HuH-7.5 (cell line): ENCODE data around the gene RND1.
A peak's percentile ranks its signal among the peaks of the same experiment; 100 is the strongest.
"Not testable (repeated sequence)": the region's sequence is repeated elsewhere in the genome, so short reads cannot be mapped to it uniquely, and the experiment has no call there.

ENCODE experiments used
- DNase-seq: peaks from one replicate; pipeline ENCODE4 v3.0.0; 2011; ENCODE audit warnings: low spot score

Gene RND1

DNA sequence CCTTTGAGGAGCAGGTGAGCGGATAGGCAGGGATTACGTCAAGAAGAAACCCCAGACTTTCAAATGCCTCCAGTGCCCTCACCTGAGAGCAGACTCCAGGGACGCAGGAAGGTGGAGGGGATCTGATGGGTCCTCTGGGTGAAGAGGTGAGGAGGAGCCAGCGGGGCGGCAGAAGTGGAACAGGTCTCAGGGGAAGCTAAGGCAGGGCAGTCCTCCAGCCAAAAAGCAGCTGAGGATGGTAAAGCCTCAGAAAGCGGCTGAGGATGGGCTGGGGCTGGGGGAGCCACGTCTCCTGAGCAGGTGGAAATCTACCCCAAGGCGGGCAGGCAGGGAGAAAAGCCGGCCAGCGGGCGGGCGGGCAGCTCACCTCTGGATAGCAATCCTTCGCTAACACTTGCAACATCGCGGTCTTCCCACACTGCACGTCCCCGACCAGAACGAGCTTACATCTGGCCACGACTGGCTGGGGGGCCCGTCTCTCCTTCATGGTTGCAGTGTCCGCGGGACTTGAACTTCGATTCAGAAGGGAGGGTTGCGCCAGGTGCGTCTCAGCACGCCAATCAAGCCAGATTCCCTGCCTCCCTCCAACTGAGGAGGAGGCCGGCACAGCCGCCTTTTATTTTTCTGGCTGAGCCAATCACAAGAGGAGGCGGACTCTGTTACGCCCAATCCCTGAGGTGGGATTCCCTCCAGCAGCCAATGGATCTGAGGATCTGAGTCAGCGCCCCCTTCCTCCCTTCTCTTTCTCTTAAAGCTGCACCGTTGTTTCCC lies at the start of gene RND1:
RND1 (minus strand) TSS at position 590 of the 771 bp plus-strand sequence; CDS start at position 487, 103 bp downstream.
- DNase-seq, result peak; percentile 83

DNA sequence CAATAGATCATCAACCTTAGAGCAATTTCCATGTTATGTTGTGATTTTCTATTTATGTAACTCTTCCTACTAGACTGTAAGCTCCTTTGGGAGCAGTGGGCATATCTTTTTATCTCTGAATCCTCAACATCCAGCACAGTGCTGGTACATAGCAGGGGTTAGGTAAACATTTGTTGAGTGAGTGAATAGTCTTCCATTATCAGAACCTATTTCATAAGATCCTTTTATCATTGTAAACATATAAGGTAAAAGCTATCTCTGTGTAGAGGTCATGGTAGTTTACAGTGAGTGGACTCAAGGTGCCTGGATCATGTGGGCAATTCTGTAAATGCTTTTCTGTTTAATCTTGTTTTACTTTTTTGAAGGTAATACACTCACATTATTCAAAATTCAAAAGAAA lies 44.5 kb upstream of the RND1 start:
- DNase-seq, result peak; percentile 35

DNA sequence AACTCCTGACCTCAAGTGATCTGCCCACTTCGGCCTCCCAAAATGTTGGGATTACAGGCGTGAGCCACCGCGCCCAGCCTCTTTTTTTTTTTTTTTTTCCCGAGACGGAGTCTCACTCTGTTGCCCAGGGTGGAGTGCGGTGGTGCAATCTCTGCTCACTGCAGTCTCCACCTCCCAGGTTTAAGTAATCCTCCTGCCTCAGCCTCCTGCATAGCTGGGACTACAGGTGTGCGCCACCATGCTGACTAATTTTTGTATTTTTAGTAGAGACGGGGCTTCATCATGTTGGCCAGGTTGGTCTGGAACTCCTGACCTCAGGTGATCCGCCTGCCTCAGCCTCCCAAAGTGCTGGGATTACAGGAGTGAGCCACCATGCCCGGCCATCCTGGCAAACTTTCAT lies 44.0 kb upstream of the RND1 start:
- DNase-seq, result not testable (repeated sequence)

DNA sequence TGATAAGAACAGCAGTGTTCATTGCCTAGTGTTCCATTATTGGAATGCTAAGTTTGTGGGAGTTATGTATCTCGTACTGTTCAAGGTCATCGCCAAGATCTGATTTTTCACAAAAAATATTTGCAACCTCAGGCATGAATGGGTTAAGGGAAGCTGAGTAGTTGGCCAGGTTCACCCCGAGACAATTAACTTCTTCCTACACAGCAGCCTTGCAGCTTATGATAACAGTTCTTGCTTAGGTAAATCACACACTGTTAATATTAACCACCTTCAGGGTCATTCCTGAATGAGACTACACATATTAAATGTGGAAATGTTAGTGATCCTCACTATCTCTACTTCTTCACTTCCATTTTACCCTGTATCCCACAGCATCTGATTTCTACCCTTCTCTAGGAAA lies 41.6 kb upstream of the RND1 start:
- no peak for DNase-seq

DNA sequence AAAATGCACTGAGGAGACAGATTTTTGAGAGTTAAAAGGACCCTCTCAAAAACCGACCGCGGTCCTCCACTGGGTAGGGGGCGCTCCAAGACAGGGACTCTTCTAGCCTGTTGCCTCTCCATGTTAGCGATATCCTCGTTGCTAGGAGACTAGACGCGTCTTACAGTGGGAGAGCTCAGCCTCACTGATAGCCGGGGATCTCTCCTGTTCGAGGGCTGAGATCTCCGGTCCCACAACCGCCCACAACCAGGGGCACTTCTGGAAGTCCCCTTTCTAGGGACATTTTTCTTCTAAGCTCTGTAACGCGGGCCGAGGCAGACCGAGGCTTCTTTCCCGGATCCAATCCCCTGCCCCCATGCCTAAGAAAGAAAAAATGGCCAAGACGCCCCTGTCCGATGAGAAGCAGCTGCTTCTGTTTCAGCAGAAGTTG lies 38.3 kb upstream of the RND1 start:
- peak; percentile 36 for DNase-seq

DNA sequence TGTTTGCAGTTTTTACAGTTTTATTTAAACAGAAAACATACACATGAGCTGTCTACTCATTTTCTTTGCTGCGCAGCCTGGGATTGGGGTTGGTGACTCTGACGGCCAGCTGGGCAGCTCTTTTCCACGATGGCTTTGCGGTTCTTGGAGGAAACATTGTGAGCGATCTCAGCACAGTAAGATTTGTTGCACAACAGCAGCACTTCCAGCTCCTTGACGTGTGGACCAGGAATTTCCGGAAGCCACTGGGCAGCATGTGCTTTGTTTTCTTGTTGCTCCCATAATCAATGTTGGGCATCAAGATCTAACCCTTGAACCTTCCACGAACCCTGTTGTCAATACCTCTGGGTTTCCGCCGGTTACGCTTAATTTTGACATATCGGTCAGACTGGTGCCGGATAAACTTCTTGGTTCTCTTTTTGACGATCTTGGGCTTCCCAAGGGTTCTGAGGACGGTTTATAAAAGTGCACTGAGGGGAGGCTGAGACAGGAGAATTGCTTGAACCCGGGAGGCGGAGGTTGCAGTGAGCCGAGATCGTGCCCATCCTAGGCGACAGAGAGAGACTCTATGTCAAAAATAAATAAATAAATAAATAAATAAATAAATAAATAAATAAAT lies 37.8 kb upstream of the RND1 start:
- DNase-seq, result no peak

DNA sequence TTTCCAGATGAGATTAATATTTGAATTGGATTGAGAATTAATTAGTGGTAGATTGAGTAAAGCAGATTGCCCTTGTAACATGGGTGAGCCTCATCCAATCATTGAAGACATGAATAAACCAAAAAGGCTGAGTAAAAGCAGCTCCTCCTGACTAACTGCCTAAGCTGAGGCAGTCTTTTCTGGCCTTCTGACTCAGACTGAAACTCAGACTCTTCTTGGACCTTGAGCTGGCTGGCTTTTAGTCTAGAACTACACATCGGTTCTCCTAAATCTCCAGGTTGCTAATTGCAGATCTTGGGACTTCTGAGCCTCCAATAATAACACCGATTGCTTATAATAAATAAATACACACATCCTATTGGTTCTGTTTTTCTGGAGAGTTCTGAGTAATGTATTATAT lies 35.6 kb upstream of the RND1 start:
- DNase-seq, result no peak

DNA sequence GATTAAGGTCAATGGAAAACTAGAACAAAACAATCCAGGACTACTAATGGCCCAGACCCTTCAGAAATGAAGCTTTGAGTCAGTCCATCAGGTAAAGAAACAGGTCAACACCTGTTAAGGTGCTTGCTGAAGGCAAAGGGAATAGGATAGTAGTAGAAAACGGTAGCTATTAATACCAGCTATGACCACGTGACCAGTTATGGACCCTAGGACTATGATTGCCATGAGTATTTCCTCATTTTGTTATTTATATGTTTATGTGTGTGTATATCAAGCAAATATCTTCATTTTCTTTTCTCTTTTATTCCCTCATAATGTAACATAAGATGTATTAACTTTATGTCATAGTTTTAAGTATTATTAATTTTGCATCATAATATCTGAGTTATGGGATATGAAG lies 34.0 kb upstream of the RND1 start:
- no peak for DNase-seq

DNA sequence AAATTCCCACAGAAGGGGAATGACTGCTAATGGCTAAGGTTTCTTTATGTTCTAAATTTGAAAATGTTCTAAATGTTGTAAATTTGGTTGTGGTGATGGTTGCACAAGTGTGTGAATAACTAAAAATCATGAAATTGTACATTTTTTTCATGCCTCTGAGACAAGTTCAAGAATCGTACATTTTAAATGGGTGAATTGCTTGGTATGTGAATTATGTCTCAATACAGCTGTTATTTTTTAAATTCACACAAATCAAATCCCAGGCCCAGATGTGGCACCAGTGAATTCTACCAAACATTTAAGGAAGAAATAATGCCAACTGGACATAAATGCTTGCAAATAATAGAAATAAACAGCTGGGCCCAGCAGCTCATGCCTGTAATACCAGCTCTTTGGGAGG lies 28.6 kb upstream of the RND1 start:
- DNase-seq, result no peak

DNA sequence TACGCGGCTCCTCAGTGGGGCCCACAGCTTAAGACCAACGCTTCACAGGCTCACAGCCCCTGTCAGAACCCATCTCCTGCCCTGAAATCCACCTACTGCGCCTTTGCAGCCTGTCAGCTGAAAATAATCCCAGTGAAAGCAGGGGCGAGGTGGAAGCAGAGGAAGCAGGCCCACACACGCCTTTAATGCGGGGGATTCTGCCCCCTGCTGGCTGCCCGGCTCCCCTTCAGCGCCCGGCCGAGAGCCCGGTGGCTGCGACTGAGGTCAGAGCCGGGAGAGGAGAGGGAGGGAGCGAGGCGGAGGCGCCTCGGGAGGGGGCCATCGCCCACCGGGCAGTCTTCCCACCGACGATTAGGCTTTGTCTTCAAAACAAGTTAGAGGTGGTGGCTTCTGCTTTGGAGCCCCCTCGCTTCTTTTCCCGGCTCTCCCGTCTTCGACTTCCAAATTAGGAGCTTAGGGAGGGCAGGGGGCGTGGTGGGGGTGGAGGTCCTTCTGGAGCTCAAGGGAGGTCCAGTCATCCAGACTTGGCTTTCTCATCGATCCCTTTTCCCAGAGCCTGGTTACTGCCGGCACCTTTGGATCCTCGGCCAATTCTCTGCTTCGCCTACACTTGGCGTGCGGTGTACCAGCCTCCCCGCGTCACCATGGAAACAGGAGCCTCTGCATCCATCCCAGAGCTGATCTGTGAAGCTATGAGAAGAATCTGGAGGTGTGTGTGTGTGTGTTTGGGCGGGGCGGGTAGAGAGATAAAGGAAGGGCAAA lies 25.2 kb upstream of the RND1 start:
- DNase-seq, result peak; percentile 44

DNA sequence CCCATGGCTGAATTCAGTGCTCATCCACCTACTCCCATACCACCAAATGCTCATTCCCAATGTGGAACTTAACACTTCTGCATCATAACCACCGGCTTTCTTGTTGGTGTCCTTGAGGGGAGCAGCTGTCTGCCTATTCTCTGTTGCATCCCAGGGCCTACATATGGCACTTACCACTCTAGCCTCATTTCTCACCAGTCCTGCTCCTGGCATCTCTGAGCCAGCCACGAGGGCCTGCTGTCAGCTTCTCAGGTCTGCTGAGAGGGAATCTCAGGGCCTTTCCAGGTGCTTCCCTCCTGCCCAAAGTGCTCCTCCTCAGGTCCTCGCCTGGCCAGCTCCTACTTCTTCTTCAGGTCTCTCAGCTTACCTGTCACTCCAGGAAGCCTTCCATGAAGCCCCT lies 24.0 kb upstream of the RND1 start:
- no peak for DNase-seq

DNA sequence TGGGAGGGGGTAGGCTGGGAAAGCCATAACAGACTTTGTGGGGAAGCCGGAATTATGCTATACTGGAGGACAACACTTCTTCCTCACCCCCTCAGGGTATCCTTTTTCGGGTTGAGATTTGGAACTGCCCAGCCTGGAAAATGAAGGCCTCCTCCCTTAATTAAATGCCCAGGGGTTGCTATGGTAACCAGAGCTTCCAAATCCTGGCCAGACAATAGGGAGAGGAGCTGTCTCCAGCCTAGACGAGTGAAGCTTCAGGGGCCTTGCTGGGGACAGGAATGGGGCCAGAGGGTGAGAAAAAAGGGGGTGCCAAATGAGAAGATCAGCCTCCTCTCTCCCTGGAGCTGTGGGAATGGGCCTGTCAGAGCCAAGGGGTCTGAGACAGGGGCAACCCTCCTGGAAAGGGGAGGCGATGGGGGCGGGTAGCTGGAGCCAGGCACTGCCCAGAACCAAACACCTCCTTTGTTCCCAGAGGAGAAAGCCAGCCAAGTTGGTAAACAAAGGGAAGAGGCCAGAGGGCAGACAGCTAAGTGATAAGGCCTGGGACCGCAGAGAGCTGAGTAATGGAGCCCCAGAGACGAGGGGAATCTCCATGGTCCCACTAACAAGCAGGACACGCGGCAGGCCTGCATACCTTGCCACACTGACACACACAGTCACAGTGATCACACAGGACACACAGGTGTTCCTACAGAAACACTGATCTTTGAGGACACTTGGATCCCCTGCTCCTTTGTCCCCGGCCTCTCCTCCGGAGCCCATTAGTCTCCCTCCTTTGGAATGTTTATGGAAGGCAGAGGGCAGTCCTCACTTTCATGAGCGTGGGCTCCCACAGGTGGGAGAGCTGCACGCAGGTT lies 17.9 kb upstream of the RND1 start:
- peak; percentile 36 for DNase-seq

DNA sequence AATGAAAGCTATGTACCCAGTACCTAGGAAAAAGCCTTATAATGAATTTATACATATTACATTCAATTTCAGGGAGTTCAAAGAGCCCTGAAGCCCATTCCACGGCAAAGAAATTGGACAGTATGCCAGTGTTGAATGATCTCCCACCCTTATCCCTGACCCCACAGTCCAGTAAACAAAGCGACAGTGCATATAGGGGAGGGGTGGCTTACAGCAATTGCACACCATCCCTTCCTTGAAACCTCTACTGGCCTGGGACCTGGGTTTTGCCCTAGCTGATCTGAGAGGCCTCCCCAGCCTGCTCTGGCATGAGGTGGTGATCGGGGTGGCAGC lies 17.3 kb upstream of the RND1 start:
- DNase-seq, result no peak

DNA sequence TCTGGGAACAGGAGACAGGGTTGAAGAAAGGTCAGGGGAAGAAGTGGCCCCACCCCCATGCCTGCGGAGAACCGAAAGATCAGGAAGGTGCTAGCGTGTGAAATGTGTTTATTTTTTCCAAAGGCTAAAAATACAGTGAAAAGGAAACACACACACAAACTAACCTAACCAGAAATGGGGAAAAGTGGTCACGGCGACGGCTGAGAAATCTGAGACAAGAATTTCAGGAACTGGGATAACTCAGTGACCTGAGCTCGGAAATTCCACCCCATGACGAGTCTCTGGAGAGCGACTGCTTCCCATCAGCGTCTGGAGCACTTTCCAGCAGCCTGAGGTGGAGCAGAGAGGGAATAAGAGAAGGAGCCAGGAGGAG lies 16.6 kb upstream of the RND1 start:
- no peak for DNase-seq

DNA sequence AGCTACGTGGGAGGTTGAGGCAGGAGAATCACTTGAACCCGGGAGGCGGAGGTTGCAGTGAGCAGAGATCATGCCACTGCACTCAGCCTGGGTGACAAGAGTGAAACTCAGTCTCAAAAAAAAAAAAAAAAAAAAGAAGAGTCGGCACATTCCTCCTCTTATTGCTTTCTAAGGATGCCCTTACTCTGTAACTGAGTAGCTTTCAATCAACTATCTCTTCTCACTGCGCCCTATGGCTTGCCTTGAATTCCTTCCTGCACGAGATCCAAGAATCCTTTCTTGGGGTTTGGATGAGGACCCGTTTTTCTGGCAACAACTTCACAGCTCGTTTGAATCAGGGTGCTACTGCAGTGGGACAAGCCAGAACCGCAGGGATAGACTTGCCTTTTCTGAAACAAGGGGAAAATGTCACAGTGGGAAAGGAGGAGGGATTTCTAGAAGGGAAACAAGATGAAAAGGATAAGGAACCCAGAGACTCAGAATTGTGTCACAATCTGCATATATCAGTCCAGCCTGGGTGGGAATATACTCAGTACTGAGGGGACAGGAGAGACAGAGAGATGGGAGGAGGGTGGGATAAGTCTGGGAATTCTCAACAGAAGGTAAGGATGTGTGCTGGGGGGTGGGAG lies 16.1 kb upstream of the RND1 start:
- no peak for DNase-seq

DNA sequence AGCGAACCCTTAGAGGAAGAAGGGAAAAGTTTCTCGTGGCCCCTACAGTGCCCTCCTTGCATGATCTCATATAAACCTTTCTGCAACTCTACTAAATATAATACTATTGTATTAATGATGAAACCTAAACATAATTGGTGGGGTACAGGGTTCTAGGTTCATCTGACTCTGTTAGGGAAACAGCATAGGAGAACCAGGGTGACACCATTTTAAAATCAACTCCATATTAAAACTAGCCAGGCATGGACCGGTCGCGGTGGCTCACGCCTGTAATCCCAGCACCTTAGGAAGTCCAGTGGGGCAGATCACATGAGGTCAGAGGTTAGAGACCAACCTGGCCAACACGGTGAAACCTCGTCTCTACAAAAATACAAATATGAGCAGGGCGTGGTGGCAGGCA lies 15.0 kb upstream of the RND1 start:
- DNase-seq, result no peak

DNA sequence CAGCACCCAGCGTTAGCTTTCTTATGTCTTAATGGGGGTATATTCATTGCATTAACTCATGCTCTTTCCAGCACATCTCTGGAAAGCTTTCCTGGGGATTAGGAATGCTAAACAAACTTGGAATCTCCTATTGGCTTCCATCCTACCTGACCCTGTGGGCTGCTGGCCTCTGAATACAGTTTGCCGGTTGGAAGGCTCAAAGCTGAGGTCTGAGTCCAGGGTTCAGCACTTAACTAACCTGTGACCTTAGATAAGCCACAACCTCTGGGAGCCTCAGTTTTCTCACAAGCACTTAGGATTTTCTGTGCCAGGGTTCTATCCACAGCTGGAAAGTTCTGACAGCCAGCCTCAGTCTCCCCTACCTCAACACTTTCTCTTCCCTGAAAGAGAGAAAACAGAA lies 12.9 kb upstream of the RND1 start:
- no peak for DNase-seq

DNA sequence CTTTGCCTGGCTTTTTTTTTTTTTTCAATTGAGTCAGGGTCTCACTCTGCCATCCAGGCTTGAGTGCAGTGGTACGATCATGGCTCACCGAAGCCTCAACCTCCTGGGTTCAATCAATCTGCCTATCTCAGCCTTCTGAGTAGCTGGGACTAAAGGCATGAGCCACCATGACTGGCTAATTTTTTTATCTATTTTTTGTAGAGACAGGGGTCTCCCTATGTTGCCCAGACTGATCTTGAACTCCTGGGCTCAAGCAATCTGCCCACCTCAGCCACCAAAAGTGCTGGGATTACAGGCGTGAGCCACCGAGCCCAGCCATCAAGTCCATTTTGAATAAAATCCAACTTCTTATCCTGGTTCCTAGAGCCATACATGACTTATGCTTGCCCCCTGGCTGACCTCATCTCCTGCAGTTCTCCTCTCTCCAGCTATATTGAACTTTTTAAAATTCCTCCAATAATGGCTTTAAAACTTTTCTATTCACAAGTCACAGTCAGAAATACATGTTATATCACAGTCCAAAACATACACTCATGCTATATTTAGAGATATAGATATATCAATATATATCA lies 10.4 kb upstream of the RND1 start:
- no peak for DNase-seq

DNA sequence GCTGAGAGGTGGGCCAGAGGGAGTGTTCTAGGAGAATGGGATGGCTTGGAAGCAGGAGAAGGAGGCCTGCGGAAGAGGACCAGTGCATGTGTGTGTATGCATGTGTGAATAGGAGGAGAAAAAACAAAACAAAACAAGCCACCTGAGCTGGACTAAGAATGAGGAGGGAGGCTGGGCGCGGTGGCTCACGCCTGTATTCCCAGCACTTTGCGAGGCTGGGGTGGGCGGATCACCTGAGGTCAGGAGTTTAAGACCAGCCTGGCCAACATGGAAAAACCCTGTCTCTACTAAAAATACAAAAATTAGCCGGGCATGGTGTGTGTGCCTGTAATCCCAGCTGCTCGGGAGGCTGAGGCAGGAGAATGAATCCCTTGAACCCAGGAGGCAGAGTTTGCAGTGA lies 7.9 kb upstream of the RND1 start:
- DNase-seq, result not testable (repeated sequence)

DNA sequence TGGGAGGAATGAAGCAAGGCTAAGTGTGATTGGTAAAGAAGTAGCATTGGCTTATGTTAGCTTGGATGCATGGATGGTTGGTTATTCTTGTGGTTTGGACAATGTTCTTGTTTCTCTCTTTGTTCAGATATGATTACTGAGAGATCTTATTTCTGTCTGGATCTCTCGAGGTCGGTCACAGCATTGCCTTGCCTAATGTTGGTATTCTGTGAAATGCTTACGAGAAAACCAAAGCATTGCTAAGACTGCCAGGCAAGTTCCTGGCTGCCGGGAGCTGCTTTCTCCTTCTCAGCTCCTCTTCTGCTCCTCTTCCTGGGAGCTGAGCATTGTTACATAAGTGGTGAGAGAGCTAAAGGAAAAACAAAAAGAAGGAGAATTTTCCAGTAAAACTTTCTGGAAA lies 7.4 kb upstream of the RND1 start:
- no peak for DNase-seq

DNA sequence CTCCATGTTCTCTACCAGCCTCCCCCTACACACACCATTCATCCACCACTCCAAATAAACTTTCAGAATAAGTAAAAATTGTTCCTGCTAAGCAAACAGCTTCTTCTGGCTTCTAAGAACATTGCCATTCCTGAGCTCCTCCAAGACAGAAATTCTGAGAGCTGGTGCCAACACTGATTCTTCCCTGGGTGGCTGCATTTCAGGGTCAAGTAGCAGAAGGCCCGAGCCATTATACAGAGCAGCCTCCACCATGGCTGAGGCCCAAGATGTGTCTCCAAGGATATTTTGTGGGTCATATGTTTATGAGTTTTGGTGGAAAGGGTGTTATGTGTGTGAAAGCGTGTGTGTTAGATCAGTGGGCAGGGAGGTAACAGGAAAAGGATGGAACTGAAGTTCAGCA lies 3.5 kb upstream of the RND1 start:
- DNase-seq, result no peak

DNA sequence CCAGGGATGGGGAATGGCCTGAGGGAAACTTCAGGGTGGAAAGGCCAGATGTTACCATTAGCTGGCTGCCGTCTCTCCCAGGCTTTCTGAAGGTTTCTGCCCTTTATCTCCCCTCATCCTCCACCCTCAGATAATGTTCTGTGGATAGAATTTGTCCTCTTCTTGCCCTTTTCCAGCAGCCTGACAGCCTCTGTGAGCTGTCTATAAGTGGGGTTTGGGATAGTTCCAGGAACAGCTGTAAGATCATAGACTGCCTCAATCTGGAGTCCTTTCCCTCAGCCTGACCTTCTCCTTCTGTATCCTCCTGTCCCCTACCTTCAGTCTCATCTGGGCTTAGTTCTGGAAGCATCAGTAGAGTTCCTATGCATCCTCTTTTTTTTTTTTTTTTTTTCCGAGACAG lies 2.8 kb upstream of the RND1 start:
- no peak for DNase-seq
